C4-2B (cell line): ENCODE data around the gene FAM181A.

Experiments used
- CTCF ChIP-seq: fragments of 450-650 bp; conservative IDR thresholded peaks from 2 replicates; pipeline ENCODE4 v1.5.1; 2017; ENCODE audit warnings: mild to moderate bottlenecking
- ZFX ChIP-seq: fragments of 450-650 bp; IDR thresholded peaks from 2 replicates; pipeline ENCODE4 v1.6.1; 2017

DNA sequence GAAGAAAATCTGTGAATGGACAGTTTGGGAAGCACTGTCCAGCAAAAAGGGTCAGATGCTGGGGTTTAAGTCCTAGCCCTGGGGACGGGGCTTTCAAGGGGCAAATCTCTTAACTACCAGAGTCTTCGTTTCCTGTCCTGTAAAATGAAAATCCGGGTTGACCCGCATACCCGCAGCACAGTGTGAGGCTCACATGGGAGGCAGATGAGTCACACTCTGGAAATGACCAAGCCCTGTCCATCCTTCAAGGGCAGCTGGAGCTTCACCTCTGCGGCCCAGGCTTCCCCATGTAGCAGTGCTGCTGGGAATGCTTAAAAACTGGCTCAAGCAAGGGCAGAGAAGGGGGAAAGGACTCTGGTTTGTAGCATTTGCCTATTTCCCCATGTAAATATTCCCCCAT, 19.0 kb downstream of the FAM181A start:
- TF ChIP-seq CTCF (no peak), ZFX (no peak)
